ENCODE results near the gene PEX14.
A peak's percentile ranks its signal among the peaks of the same experiment; 100 is the strongest.

PEX14 gene

GRCh38 chr1:10614377-10615225, 139.9 kb downstream of the PEX14 start:
- no peak for DNase-seq

DNA sequence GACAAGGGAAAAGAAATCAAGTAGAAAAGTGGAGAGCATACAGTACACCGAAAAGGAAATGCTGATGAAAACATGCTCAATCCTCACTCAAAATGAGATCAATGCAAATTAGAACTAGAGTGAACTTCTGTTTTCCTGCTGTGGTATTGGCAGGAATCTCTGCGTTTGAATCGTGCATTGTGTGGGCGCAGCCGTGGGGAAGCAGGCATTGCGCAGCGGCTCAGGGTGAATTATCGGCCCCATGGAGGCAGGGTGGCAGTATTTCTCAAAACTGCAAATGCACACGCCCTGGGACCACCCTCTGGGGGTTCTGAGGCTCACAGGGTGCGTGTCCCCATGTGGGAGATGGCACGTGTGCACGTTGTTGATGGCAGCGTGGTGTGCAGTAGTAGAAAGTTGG, 140.6 kb downstream of the PEX14 start:
- peak in 23 of 58 donors; percentile 4 to 60 (median 26) for DNase-seq

DNA sequence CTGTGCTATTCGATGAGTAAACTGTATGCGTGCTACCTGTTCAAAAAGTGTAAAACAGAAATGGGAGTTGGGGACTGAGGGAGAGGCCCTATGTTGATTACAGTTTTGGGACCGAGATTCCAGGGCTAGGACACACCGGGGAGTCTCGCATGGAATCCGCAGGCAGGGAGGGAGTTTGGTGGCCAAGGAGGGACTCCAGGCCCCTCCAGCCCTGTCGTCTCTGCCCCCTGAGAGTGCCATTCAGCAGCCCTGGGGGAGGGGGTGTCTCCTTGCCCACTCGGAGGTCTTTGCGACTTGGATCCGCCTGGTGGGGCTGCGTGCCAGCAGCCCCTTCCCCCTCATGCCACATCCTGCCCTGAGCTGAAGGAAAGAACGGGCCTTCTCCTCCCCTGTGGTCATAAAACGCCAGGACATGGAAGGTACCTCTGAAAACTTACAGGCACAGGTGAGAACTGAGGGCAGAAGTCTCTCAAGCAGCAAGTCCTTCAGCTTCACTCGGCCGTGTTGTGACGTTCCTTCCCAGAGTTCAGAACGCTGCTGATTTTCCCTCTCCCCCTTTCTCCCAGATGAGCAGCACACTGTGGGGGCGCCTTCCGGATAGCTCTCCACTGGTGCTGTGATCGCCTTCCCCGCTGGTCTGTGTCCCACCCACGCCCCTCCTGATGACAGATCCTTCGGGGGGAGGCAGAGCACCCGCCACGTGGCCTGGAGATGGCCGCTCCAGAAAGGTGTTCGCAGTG, 141.4 kb downstream of the PEX14 start:
- peak in 1 of 58 donors; percentile 11 for DNase-seq

- DNase-seq = no peak
Measured at GRCh38 chr1:10616696-10617095, 141.9 kb downstream of the PEX14 start.

DNA sequence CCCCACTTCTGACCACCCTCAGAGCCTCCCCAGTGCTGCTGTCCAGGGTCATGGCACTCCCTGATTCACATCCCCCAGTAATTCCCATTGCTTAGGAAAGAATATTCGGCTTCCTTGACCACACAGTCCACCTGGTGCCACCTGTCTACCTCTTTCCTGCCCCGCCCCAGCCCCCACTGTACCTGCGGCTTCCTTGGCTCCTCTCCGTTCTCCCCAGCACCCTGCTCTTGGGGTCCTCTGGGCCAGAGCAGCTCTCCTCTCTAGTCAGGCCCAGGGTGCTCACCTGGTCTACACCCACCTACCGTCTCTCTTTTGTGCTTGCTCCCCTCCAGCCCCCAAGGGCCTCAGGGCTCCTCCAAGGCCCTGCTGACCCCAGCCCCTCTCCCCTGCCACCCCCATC, 142.6 kb downstream of the PEX14 start:
- DNase-seq = no peak

DNA sequence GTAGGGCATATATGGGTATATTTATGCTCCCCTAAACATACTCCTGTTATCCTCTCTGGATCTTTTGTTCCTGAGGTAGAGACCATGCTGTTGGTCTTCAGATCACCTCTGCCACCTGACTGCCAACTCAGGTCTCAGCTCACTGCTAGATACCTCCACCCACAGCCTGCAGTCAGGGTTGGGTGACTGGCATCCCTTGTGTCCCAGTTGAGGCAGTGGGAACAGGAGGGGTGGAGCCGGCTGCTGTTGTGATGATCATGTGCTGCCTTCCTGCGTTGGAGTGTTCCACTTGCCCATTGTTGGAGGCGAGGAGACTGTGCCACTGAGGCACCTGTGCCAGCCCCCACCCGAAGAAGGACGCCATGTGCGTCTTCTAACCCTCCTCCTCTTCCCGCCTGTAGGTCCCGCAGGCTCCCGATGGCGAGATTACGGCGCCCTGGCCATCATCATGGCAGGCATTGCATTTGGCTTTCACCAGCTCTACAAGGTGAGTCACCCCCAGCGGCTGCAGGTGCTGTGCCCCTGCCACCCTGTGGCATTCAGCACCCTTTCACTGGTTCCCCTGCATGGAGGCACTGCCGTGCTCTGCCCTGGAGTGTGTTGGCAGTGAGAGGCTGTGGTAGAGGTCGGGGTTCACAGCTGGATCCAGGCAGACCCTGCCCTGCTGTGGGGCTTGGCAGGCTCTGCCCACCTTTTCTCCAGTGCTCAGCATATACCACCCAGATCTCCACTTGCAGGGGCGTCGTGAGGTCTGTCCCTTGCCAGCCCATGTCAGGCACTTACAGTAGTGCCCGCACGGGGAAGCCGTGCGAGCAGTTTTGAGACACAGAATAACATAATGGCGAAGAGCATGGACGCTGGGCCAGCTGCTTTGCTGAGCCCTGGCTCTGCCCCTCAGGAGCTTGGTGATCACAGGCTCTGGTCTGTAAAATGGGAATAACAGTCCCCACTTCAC, 143.5 kb downstream of the PEX14 start:
- DNase-seq = no peak

DNA sequence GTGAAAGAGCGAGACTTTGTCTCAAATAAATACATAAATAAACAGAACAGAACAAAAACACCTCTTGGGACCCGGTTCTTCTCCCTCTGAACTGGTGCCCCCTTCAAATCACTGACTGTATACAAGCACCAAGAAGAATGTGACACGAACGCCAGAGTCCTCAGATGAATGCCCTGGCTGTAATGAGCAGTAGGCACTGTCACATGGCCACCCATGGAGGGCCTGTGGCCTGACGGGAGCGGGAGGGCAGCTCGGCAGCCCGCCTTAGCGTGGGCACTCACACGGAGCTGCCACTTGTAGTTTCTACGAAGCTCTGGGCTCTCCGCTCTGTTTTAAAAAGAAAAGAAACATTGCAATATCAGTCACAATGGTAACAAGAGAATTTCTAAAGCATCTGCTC, 146.0 kb downstream of the PEX14 start:
- peak in 12 of 58 donors; percentile 6 to 53 (median 25) for DNase-seq

DNA sequence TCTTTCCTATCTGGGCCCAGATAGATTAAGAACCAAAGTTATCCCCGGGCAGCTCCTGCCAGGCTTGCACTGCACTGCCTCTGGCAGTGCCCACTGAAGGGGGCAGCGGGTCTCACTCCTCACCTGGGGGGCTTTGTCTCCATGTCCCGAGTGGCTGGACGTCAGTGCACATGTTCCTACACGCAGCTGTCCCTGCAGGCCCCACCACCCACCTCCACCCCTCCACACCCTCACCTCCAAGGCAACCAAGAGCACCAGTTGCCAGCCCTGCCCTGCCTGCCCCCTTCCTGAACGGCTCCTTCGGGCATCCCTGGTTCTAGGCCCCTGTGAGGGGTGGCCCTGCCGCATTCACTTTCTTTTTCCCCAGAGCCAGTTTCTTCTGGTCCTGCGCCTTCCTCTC, 147.2 kb downstream of the PEX14 start:
- no peak for DNase-seq

GRCh38 chr1:10622910-10623685, 148.3 kb downstream of the PEX14 start:
- no peak for DNase-seq

DNA sequence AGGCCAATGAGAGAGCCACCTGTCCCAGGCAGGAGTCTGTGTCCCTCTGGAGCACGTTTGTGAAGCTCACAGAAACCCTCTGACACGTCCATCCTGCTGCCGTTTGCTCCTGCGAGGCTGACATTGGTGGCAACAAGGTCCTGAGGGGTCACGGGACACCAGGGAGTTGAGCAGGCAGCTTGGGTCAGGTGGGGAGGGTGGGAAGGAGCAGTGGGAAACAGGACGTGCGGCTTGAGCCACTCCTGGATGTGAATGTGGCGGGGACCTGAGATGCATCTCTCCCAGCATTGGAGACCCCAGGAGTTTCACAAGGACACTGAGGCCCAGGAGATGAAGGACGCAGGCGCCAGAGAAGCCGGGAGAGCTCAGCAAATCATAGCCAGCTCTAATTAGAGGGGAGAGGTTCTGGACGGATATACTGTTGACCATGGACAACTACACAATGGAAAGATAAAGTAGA, 149.0 kb downstream of the PEX14 start:
- DNase-seq = no peak

DNA sequence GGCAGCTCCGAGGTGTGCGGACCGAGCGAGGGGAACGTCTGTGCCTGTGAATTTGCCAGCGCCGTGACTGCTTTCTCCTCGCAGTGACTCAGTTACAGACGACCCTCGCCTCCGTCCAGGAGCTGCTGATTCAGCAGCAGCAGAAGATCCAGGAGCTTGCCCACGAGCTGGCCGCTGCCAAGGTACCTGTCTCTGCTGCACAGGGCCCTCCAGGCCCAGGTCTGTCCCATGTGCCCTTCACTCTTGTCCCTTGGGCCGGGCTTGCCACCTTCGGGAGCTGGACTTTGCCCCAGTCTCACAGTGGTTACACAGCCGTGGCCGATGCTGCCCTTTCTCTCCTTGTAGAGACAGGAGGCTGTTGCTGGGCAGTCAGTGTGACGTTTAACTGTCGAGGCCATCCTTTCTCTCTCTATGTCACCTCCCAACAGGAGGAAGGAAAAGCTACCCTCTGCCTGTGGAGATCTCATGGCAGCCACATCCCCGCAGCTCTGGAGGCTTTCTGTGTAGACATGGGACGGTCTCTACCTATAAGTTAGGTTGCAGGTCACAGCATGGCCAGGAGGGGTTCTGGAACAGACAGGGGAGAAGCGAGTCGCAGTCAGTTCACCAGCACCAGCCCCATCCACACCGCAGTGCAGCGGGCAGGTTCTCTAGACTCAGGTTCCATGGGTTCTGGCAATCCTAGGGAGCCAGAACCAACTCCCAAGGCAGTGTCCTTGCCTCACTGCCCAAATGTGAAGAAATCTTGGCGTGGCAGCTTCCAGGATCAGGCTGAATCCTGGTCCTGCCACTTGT, 149.7 kb downstream of the PEX14 start:
- no peak for DNase-seq

DNA sequence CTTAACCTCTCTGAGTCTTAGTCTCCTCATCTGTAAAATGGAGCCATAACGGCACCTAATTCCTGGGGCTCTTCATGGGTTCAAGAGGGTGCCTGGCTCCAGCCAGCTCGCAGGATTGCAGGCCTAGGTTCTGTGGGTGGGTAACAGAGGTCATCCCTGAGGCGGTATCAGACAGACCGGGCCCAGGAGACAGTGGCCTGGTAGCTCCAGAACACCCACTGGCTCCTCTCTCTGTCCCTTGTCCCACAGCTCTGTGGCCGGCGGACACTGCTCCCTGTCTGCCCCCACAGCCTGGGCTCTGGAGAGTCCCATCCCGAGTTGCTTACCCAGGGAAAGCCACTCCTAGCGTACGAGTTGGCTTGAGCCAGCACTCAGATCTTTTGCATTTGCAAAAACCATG, 150.3 kb downstream of the PEX14 start:
- DNase-seq = no peak

GRCh38 chr1:10625554-10625953, 150.8 kb downstream of the PEX14 start:
- no peak for DNase-seq

GRCh38 chr1:10626131-10626731, 151.5 kb downstream of the PEX14 start:
- no peak for DNase-seq

- DNase-seq = no peak
Measured at GRCh38 chr1:10626791-10627410, 152.2 kb downstream of the PEX14 start.

DNA sequence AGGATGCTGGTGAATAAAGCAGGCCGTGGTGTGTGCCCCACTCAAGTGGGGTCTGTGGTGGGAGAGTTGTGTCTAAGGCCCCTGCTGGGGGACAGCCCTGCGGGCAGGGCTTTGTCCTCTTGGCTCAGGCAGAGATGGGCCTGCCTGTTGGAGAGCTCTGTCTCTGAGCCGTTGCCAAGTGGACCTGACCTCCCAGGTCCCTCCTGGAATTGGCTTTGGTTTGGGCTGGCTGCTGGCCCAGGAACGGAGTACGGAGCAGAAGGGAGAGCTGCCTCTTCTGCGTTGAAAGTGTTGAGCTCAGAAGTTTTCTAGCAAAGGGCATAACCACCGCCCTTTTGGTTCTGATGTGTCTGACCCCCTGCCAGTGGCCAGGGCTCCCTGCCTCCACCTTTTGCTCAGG, 153.9 kb downstream of the PEX14 start:
- no peak for DNase-seq

DNA sequence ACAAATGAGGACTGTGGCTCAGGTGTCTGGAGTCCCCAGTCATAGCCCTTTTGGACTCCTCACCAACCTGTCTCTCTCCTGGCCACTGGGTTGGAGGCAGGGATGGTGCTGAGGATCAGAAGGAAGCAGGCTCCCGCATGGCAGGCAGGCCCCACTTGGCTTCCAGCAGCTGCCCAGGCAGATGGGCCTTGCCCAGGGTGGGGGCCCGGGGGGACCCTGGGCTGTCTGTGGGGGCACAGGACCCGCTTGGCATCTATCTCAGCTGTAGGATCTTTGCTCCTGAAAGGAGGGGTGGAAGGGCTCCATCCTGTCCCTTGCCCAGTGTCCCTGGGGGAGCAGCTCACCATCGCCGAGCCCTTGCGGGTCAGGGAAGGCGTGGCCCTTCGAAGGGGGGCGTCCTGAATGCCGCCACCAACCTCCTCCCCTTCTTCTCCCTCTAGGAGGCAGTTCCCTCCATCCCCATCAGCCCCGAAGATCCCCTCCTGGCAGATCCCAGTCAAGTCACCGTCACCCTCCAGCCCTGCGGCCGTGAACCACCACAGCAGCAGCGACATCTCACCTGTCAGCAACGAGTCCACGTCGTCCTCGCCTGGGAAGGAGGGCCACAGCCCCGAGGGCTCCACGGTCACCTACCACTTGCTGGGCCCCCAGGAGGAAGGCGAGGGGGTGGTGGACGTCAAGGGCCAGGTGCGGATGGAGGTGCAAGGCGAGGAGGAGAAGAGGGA, 154.5 kb downstream of the PEX14 start:
- DNase-seq = no peak

Data from anterior cingulate cortex (tissue), 58 donors.